Keratinocyte (primary cell): Measurements from ENCODE around the gene GPR137B. TPM values are rescaled to one million over a fixed set of nuclear protein-coding genes. Genes with fewer than 3 reads are reported as not detected.

Source experiments
- DNase-seq: peaks from one replicate; pipeline ENCODE4 v3.0.0-alpha.2; 2011; ENCODE audit warnings: low read depth, missing footprints, low spot score
- FAIRE-seq: peaks from 2 replicates; lab custom pipeline; 2011; peaks lifted over from hg19 to GRCh38; lab: Jason Lieb, UNC
- H2AFZ ChIP-seq: 2 replicates; pipeline ENCODE4 v1.6.0; 2012; ENCODE audit warnings: low read length, control low read depth, inconsistent platforms; ENCODE audit not compliant: control insufficient read depth
- H3K27ac ChIP-seq: 2 replicates; pipeline ENCODE4 v1.5.1; 2011; ENCODE audit warnings: low read length; ENCODE audit not compliant: control insufficient read depth, insufficient read depth
- H3K27me3 ChIP-seq: 3 replicates; pipeline ENCODE4 v1.6.0; 2011; ENCODE audit warnings: low read length; ENCODE audit not compliant: control insufficient read depth, insufficient read depth; ENCODE audit errors: extremely low read depth
- H3K36me3 ChIP-seq, 2 experiments: 2 replicates in 1 of 2; 3 replicates in 1 of 2; pipeline ENCODE4 v1.5.1; 2011; ENCODE audit warnings: low read length in 2 of 2, mild to moderate bottlenecking in 1 of 2; ENCODE audit not compliant: control insufficient read depth in 2 of 2, insufficient read depth in 2 of 2; ENCODE audit errors: extremely low read depth in 1 of 2
- H3K4me1 ChIP-seq: 3 replicates; pipeline ENCODE4 v1.5.1; 2011; ENCODE audit warnings: low read length; ENCODE audit not compliant: control insufficient read depth, insufficient read depth; ENCODE audit errors: extremely low read depth
- H3K4me2 ChIP-seq: 3 replicates; pipeline ENCODE4 v1.6.0; 2011; ENCODE audit warnings: low read depth, low read length; ENCODE audit not compliant: control insufficient read depth, insufficient read depth; ENCODE audit errors: extremely low read depth
- H3K4me3 ChIP-seq, 3 experiments: fragments of 200-600 bp in 1 of 3; sonication (generic) in 1 of 3; 2 replicates in 2 of 3; 3 replicates in 1 of 3; pipeline ENCODE4 v1.5.1; 2011 to 2016; ENCODE audit warnings: low read length in 3 of 3, mild to moderate bottlenecking in 3 of 3, control low read depth in 2 of 3, inconsistent platforms in 1 of 3, low read depth in 1 of 3, mixed read lengths in 1 of 3, mixed run types in 1 of 3, moderate library complexity in 1 of 3; ENCODE audit not compliant: control insufficient read depth in 2 of 3, insufficient read depth in 2 of 3; ENCODE audit errors: extremely low read depth in 1 of 3
- H3K79me2 ChIP-seq: 2 replicates; pipeline ENCODE4 v1.6.0; 2012; ENCODE audit warnings: low read length; ENCODE audit not compliant: control insufficient read depth, insufficient read depth
- H3K9ac ChIP-seq: 3 replicates; pipeline ENCODE4 v1.6.0; 2011; ENCODE audit warnings: low read length; ENCODE audit not compliant: control insufficient read depth, insufficient read depth; ENCODE audit errors: extremely low read depth
- H3K9me1 ChIP-seq: 3 replicates; pipeline ENCODE4 v1.6.0; 2011; ENCODE audit warnings: low read length; ENCODE audit not compliant: control insufficient read depth, insufficient read depth; ENCODE audit errors: extremely low read depth
- H3K9me3 ChIP-seq: 2 replicates; pipeline ENCODE4 v1.5.1; 2012; ENCODE audit warnings: low read depth, low read length; ENCODE audit not compliant: control insufficient read depth
- H4K20me1 ChIP-seq: 3 replicates; pipeline ENCODE4 v1.6.0; 2011; ENCODE audit warnings: low read length; ENCODE audit not compliant: control insufficient read depth, insufficient read depth; ENCODE audit errors: extremely low read depth
- CTCF ChIP-seq, 3 experiments: IDR thresholded peaks in 1 of 3; conservative IDR thresholded peaks in 1 of 3; optimal IDR thresholded peaks in 1 of 3; 2 replicates in 2 of 3; 3 replicates in 1 of 3; pipeline versions ENCODE3 to v1.5.1; 2011; ENCODE audit warnings: low read length in 3 of 3, mild to moderate bottlenecking in 3 of 3, moderate library complexity in 2 of 3, control low read depth in 1 of 3, inconsistent platforms in 1 of 3; ENCODE audit not compliant: insufficient read depth in 2 of 3; ENCODE audit errors: extremely low read depth in 1 of 3
- EZH2 ChIP-seq: IDR thresholded peaks from one replicate; pipeline ENCODE4 v1.6.1; 2012; ENCODE audit warnings: inconsistent platforms, mild to moderate bottlenecking, low read length, moderate library complexity
- dilution Hi-C: fragments of 300-500 bp; cut with MboI; formaldehyde crosslinking; loops from one replicate; pipeline ENCODE4 v1.7.0; 2020; ENCODE audit warnings: low sequenced_read_pairs; ENCODE audit not compliant: extremely low pct_ligation_motif_present
- polyA plus RNA-seq, 5 experiments: library from polyadenylated mRNA; depleted of rRNA in 3 of 5; stranded (reverse) in 3 of 5; stranded (forward) in 1 of 5; unstranded in 1 of 5; fragments of >200 nt; gene quantifications; 1 replicate in 1 of 5; 2 replicates in 3 of 5; 3 replicates in 1 of 5; pipeline versions ENCODE4 v1.2.1 to v1.2.3, GENCODE V29; 2011 to 2012; ENCODE audit warnings: missing spikeins in 2 of 5, low read depth in 1 of 5, low replicate concordance in 1 of 5

The GPR137B gene
- polyA plus RNA-seq, 1 donor (not counting 4 experiments of a cell fraction or from before 2014, with no cell fraction given) = 7.1 TPM

DNA sequence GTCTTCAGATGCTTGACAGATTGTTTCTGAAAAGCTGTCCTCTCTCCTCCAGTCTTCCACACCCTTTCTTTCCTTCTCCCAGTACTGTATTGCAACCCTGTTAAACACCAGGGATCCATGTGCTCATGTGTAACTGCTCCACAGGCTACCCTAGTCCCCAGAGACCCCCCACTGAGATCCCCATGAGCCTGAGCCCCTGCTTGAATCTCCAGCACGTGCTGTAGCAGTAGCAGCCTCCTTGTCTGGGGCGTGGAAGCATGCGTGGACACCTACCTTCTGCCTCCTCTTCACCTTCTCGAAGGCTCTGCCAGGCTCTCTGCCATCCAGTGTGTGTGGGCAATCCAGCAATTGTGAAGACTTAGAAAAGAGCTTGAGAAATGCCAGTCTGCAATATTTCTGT, 25.2 kb downstream of the GPR137B start:
- no peak for TF ChIP-seq CTCF (optimal IDR thresholded peaks at IDR 0.05 in 1 of 3, IDR thresholded peaks at IDR 0.05 in 1 of 3, conservative IDR thresholded peaks at IDR 0.05 in 1 of 3; ENCODE audit: extremely low read depth in 1 of 3, insufficient read depth in 2 of 3, low read length in 3 of 3)
- TF ChIP-seq EZH2 = no peak
- no peaks in the 10 kb centered on the region for H3K9me1 ChIP-seq
- no peak overlapping the region for H2AFZ ChIP-seq
- H4K20me1 ChIP-seq = no peaks in the 10 kb centered on the region
- H3K4me3 ChIP-seq = no peak overlapping the region
- H3K27ac ChIP-seq = no peak overlapping the region
- H3K4me1 ChIP-seq = no peaks in the 10 kb centered on the region
- no peaks in the 10 kb centered on the region for H3K9me3 ChIP-seq
- H3K36me3 ChIP-seq = peaks cover 0 to 3% of the 10 kb centered on the region in 2 experiments
- no peak overlapping the region for H3K4me2 ChIP-seq
- dilution Hi-C loops = no loop called here
- FAIRE-seq (no peak), DNase-seq (no peak)
- no peaks in the 10 kb centered on the region for H3K79me2 ChIP-seq
- H3K27me3 ChIP-seq = no peaks in the 10 kb centered on the region
- no peak overlapping the region for H3K9ac ChIP-seq

DNA sequence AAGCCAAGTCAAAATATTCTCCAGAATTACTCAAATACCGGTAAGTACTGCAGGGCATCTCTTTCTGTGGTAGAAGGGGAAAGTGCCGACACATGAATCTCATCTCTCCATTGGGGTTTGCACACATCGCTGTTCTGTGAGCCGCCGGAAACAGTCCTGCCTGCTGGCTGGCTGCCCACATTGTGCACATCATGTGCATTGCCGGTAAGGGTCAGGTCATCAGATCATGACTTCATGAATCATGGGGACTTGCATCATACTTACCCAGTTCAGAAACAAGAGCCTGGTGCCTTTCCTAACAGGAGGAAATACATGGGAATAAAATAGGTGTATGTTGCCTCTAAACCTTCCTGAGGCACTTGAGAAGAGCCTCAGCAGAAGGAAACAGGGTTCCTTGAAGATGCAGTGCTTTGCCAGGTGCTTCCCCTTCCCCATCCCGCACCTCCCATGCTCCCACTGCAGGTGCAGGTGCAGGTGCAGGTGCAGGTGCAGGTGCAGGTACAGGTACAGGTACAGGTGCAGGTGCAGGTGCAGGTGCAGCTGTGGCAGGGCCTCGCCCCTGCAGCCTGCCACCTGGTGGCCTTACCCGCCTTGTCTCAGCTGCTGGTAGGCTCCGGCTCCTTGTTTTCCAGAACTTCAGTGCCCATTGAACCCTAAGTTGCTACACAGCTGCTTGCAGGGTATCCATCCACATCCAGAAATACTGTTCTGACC, 26.5 kb downstream of the GPR137B start:
- no peaks in the 10 kb centered on the region for H3K27me3 ChIP-seq
- no peaks in the 10 kb centered on the region for H3K9me1 ChIP-seq
- dilution Hi-C loops = no loop called here
- H3K27ac ChIP-seq = no peak overlapping the region
- H3K9ac ChIP-seq = no peak overlapping the region
- TF ChIP-seq CTCF (optimal IDR thresholded peaks at IDR 0.05 in 1 of 3, IDR thresholded peaks at IDR 0.05 in 1 of 3, conservative IDR thresholded peaks at IDR 0.05 in 1 of 3; ENCODE audit: extremely low read depth in 1 of 3, insufficient read depth in 2 of 3, low read length in 3 of 3) = peak in 2 of 3 experiments; percentile 16 to 46
- no peak for TF ChIP-seq EZH2
- H2AFZ ChIP-seq = no peak overlapping the region
- H3K4me1 ChIP-seq = no peaks in the 10 kb centered on the region
- H3K36me3 ChIP-seq = peaks cover 0 to 3% of the 10 kb centered on the region in 2 experiments
- H3K9me3 ChIP-seq = no peaks in the 10 kb centered on the region
- no peaks in the 10 kb centered on the region for H4K20me1 ChIP-seq
- DNase-seq = no peak
- H3K4me2 ChIP-seq = no peak overlapping the region
- no peaks in the 10 kb centered on the region for H3K79me2 ChIP-seq
- no peak overlapping the region for H3K4me3 ChIP-seq
- FAIRE-seq = no peak
